HL-60 (cell line): ENCODE data around the gene TCF25.

ENCODE experiments used
- CTCF ChIP-seq: IDR thresholded peaks from one replicate; pipeline ENCODE4 v1.5.1; 2011; ENCODE audit warnings: low read length, control low read depth, inconsistent platforms; ENCODE audit not compliant: insufficient read depth
- POLR2AphosphoS5 ChIP-seq: IDR thresholded peaks from 2 replicates; pipeline ENCODE4 v1.6.1; 2012; ENCODE audit warnings: low read depth

- TF ChIP-seq CTCF (no peak), POLR2AphosphoS5 (no peak)
These were observed 17.4 kb upstream of the TCF25 start for GRCh38 chr16:89855986-89856385.
